OCI-LY3 (cell line): ENCODE measurements around the gene BRMS1L.

Experiments used
- EZH2phosphoT487 ChIP-seq: fragments of 200-600 bp; shearing (Covaris generic); IDR thresholded peaks from 2 replicates; pipeline ENCODE4 v1.6.1; 2018; ENCODE audit warnings: antibody characterized with exemption, mixed run types, low read depth
- TF ChIP-seq, protein P1 (sequence below): fragments of 200-600, 300-600 bp; sonication (generic); IDR thresholded peaks from 2 replicates; pipeline ENCODE4 v1.5.1; 2014; ENCODE audit warnings: antibody characterized with exemption, low read length, low read depth

GRCh38 chr14:35809597-35809996, 16.5 kb upstream of the BRMS1L start:
- no peak for TF ChIP-seq EZH2phosphoT487
- TF ChIP-seq, protein P1, sequence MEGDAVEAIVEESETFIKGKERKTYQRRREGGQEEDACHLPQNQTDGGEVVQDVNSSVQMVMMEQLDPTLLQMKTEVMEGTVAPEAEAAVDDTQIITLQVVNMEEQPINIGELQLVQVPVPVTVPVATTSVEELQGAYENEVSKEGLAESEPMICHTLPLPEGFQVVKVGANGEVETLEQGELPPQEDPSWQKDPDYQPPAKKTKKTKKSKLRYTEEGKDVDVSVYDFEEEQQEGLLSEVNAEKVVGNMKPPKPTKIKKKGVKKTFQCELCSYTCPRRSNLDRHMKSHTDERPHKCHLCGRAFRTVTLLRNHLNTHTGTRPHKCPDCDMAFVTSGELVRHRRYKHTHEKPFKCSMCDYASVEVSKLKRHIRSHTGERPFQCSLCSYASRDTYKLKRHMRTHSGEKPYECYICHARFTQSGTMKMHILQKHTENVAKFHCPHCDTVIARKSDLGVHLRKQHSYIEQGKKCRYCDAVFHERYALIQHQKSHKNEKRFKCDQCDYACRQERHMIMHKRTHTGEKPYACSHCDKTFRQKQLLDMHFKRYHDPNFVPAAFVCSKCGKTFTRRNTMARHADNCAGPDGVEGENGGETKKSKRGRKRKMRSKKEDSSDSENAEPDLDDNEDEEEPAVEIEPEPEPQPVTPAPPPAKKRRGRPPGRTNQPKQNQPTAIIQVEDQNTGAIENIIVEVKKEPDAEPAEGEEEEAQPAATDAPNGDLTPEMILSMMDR: no peak
